Measurements from ENCODE around the gene MAPK14.

The MAPK14 gene

GRCh38 chr6:36131511-36132245, 104.1 kb downstream of the MAPK14 start:
- no peak for FAIRE-seq
- peak; percentile 65 for DNase-seq (ENCODE audit: insufficient read length, low spot score)

DNA sequence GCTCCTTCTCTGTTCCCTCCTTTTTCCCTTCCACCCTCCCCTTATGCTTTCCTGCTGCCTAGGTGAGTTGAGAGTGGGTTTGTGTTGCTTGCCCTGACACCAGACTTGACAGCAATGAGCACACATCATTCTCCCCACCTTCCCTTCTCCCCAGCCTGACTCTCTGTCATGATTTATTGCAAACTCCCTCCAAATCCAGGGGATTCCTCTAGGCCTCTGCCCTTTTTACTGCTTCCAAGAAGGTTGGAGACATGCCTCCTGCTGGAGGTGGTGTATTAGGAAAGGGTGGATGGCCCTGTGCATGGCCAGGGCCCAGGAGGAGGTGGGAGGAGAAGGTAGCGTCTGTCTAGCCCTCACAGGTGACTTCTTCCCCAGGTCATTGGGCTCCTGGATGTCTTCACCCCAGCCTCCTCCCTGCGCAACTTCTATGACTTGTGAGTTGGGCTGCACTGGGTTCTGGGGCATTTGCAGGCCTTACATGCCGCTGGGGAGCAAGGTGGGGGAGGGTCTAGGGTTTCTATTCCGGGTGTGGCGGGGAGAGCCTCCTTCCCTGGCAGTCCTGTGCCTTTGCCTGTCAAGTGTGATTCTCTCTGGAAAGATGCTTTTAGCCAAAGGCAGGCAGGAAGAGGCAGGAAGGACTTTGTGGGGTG, 104.8 kb downstream of the MAPK14 start:
- no peak for DNase-seq (ENCODE audit: insufficient read length, low spot score)
- FAIRE-seq, result no peak

- FAIRE-seq, result no peak
- DNase-seq (ENCODE audit: insufficient read length, low spot score), result no peak
Observed at GRCh38 chr6:36133148-36133547, 105.5 kb downstream of the MAPK14 start.

GRCh38 chr6:36133912-36134311, 106.3 kb downstream of the MAPK14 start:
- no peak for DNase-seq (ENCODE audit: insufficient read length, low spot score)
- FAIRE-seq, result no peak

DNA sequence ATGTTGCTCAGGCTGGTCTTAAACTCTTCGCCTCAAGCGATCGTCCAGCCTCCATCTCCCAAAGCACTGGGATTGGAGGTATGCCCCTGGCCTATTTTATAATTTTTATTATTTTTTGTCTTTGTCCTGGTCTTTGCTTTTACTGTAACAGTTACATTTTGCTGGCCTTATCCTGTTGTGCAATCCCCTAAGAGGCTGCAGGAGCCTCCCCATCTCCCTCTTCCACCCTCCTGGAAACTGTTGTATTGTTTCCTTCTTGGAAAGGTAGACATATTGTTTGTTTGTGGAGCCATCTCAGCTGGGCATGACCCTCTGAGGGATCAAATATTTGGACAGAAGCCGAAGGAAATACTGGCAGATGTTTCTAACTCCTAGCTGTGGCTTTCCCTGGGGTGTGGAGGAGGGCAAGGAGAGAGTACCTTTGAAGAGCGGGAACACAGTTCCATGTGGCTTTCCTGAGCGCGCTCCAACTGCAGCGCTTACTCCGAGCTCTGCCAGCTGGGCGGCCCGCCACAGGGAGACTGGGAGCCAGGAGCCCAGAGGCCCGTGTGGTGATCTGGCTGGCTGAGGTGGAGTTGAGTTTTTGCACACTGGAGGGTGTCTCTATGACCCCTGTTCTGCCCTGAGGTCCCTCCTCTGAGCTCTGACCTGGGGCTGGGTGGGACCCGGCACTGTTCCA, 107.6 kb downstream of the MAPK14 start:
- DNase-seq (ENCODE audit: insufficient read length, low spot score), result no peak
- no peak for FAIRE-seq

DNA sequence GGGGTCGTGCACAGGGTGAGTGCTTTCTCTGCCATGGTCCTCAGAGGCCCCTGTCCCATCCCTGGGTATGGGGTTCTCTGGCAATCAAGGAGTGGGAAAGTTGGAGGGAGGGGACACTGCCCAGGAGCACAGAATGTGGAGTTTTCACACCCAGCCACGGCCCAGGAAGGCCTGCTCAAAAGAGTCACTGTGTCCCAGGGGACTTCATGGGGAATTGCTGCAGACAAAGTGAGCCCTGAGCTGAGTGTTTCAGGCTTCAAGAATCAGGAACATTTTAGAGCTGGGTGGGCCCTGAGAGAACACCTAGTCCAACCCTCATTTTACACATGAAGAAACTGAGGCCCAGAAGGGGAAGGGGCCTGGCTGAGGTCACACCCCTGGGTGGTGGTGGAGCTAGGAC, 108.4 kb downstream of the MAPK14 start:
- DNase-seq (ENCODE audit: insufficient read length, low spot score), result no peak
- FAIRE-seq, result no peak

- DNase-seq (ENCODE audit: insufficient read length, low spot score) (no peak), FAIRE-seq (no peak)
Observed at GRCh38 chr6:36136551-36136950, 108.9 kb downstream of the MAPK14 start.

DNA sequence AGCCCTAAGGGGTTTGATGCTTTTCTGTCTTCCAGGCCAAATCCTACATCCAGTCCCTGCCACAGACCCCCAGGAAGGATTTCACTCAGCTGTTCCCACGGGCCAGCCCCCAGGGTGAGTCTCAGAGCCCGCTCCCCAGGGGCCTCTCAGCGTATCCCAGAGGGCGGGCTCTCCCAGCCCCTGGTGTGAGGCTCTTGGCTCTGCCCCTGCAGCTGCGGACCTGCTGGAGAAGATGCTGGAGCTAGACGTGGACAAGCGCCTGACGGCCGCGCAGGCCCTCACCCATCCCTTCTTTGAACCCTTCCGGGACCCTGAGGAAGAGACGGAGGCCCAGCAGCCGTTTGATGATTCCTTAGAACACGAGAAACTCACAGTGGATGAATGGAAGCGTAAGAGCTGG, 111.1 kb downstream of the MAPK14 start:
- FAIRE-seq, result no peak
- DNase-seq (ENCODE audit: insufficient read length, low spot score), result no peak

DNA sequence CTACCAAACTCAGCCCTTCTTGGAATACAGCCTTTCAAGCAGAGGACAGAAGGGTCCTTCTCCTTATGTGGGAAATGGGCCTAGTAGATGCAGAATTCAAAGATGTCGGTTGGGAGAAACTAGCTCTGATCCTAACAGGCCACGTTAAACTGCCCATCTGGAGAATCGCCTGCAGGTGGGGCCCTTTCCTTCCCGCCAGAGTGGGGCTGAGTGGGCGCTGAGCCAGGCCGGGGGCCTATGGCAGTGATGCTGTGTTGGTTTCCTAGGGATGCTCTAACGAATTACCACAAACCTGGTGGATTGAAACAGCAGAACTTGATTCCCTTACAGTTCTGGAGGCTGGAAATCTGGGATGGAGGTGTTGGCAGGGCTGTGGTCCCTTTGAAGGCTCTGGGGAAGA, 111.8 kb downstream of the MAPK14 start:
- FAIRE-seq (no peak), DNase-seq (ENCODE audit: insufficient read length, low spot score) (no peak)

GRCh38 chr6:36139991-36140710, 112.5 kb downstream of the MAPK14 start:
- DNase-seq (ENCODE audit: insufficient read length, low spot score) (no peak), FAIRE-seq (no peak)

DNA sequence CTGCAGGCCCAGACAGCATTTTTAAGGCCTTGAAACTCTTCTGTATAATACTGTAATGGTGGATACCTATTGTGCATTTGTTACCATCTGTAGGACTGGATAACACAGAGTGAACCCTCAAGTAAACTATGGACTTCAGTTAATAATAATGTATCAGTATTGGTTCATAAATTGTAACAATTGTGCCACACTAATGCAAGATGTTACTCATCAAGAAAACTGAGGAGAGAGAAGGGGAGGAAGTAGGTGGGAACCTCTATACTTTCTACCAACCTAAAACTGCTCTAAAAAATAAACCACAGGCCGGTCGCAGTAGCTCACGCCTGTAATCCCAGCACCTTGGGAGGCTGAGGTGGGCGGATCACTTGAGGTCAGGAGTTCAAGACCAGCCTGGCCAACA, 113.5 kb downstream of the MAPK14 start:
- DNase-seq (ENCODE audit: insufficient read length, low spot score), result no peak

GRCh38 chr6:36141961-36142360, 114.4 kb downstream of the MAPK14 start:
- FAIRE-seq, result no peak

More for the DNA sequence above, 113.5 kb downstream of the MAPK14 start:
- FAIRE-seq, result no peak

GRCh38 chr6:36142971-36143838, 115.6 kb downstream of the MAPK14 start:
- DNase-seq (ENCODE audit: insufficient read length, low spot score), result no peak
- FAIRE-seq, result no peak

More at GRCh38 chr6:36141961-36142360, 114.4 kb downstream of the MAPK14 start:
- no peak for DNase-seq (ENCODE audit: insufficient read length, low spot score)

DNA sequence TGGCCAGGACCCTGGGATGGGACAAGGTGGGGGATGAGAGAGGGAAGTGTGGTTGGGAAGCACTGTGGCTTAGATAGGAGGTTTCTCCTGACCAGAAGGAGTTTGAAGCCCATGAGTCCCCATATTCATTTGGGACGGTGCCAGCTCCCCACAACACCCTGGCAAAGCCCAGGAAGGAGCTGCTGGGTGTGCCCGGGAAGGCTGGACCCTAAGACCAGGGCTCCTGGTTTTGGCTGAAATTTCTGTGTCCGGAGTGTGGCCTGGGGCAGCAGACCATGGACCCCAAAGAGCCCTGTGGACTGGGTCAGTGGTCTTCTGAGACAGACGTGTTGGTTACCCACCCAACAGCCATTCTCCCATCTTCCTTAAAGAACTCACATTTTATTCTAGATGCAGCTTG, 117.9 kb downstream of the MAPK14 start:
- FAIRE-seq (no peak), DNase-seq (ENCODE audit: insufficient read length, low spot score) (no peak)

DNA sequence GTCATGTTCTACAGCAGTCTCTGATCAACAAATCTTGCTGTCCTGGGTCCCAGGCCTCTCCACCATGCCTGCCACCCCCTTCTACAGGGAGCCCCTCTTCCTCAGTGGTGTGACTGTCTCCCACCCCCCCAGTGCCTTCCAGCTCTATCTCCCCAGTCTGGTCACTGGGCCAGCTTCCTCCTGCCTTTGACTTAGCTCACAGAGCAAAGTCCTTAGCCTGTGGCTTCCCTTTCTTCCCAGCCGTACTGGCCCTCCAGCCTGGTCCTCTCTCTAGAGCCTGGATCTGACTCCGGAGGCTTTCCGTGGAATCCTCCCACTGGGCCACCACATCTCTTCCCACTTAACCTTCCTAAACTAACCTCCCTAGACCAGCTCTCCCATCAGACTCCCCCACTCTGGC, 119.7 kb downstream of the MAPK14 start:
- DNase-seq (ENCODE audit: insufficient read length, low spot score) (no peak), FAIRE-seq (no peak)

DNA sequence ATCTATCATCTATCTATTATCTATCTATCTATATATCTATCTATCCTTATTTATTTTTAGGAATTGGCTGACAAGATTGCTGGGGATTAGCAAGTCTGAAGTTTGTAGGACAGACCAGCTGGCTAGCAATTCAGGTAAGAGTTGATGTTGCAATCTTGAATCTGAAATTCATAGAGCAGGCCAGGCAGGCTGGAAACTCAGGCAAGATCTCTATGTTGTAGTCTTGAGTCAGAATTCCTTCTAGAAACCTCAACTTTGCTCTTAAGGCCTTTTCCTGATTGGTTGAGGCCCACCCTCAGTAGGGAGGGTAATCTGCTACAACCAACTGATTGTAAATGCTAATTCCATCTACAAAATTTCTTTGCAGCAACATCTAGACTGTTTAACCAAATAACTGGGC, 121.9 kb downstream of the MAPK14 start:
- FAIRE-seq, result no peak
- no peak for DNase-seq (ENCODE audit: insufficient read length, low spot score)

DNA sequence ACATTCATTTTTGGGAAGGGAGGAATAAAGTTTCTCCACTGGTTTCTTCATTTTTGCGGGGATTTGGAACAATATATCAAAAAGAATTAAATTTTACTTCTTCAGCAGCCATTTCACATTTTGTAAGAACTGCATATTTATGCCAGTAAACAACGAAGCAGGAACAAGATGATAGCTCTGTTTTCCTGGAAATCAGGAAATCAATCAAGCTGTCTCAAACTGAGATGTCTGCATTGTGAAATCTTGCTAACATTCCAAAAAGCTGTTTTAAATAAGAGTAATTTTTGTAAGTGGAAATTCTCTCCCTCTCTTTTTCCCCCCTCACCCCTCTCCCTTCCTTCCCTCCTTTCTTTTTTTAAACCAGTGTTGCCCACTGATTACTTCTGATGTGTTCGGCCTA, 122.7 kb downstream of the MAPK14 start:
- FAIRE-seq (no peak), DNase-seq (ENCODE audit: insufficient read length, low spot score) (no peak)

- FAIRE-seq (no peak), DNase-seq (ENCODE audit: insufficient read length, low spot score) (no peak)
Observed at GRCh38 chr6:36154286-36154685, 126.7 kb downstream of the MAPK14 start.

- FAIRE-seq (no peak), DNase-seq (ENCODE audit: insufficient read length, low spot score) (no peak)
Observed at GRCh38 chr6:36155662-36156061, 128.1 kb downstream of the MAPK14 start.

GRCh38 chr6:36160147-36160760, 132.6 kb downstream of the MAPK14 start:
- no peak for FAIRE-seq

More at GRCh38 chr6:36160147-36160760, 132.6 kb downstream of the MAPK14 start:
- no peak for DNase-seq (ENCODE audit: insufficient read length, low spot score)
